B cell (primary cell): ENCODE results near the gene ONECUT1. TPM values are rescaled to one million over a fixed set of nuclear protein-coding genes. Genes with fewer than 3 reads are reported as not detected.
A peak's percentile ranks its signal among the peaks of the same experiment; 100 is the strongest.

Source experiments
- ATAC-seq: fragments of 200-7000 bp; cut with Tn5 transposase; one replicate; pipeline ENCODE4 v1.10.0; 2021; ENCODE audit warnings: low read depth, mild to moderate bottlenecking, moderate number of reproducible peaks, moderate library complexity
- CTCF ChIA-PET: fragments of 350-600 bp; sonication (Branson Sonifier 250); formaldehyde crosslinking; loops from one replicate; lab custom pipeline; 2021; ENCODE audit warnings: antibody characterized with exemption, inconsistent platforms; lab: Charles Lee
- POLR2A ChIA-PET: fragments of 350-600 bp; sonication (Branson Sonifier 250); formaldehyde crosslinking; loops from one replicate; lab custom pipeline; 2021; ENCODE audit warnings: antibody characterized with exemption; lab: Charles Lee
- DNase-seq: peaks from one replicate; pipeline ENCODE4 v3.0.0; 2013
- H2AFZ ChIP-seq: 2 replicates; pipeline ENCODE4 v1.6.1; 2012; ENCODE audit warnings: mild to moderate bottlenecking, low read depth, low read length; ENCODE audit not compliant: insufficient read depth, poor library complexity, severe bottlenecking
- H3K27ac ChIP-seq, 2 donors: 1 replicate in 1 of 2; 2 replicates in 1 of 2; pipeline ENCODE4 v1.5.1; 2012 to 2013; ENCODE audit warnings: low read length in 2 of 2, mild to moderate bottlenecking in 2 of 2, moderate library complexity in 1 of 2
- H3K27me3 ChIP-seq, 4 experiments: fragments of 200-600 bp in 1 of 4; sonication (generic) in 1 of 4; replicated peaks in 1 of 4; 1 replicate in 2 of 4; 2 replicates in 2 of 4; pipeline versions ENCODE4 v1.6.1 to v1.7.0; 2013 to 2016; ENCODE audit warnings: low read length in 3 of 4, mild to moderate bottlenecking in 2 of 4, mixed read lengths in 1 of 4, moderate library complexity in 1 of 4; ENCODE audit not compliant: insufficient read depth in 4 of 4, control insufficient read depth in 3 of 4; ENCODE audit errors: control extremely low read depth in 1 of 4
- H3K36me3 ChIP-seq, 2 experiments: replicated peaks in 1 of 2; 1 replicate in 1 of 2; 2 replicates in 1 of 2; pipeline versions ENCODE4 v1.6.1 to v1.7.1; 2013; ENCODE audit warnings: low read length in 1 of 2; ENCODE audit not compliant: insufficient read depth in 2 of 2, control insufficient read depth in 1 of 2; ENCODE audit errors: control extremely low read depth in 1 of 2, extremely low read depth in 1 of 2
- H3K4me1 ChIP-seq, 2 donors: fragments of 200-600 bp in 1 of 2; sonication (generic) in 1 of 2; 1 replicate in 1 of 2; 2 replicates in 1 of 2; pipeline versions ENCODE4 v1.5.1 to v1.6.1; 2013 to 2017; ENCODE audit warnings: low read length in 2 of 2; ENCODE audit not compliant: control insufficient read depth in 2 of 2, insufficient read depth in 2 of 2
- H3K4me2 ChIP-seq: replicated peaks from 2 replicates; pipeline ENCODE3; 2012; ENCODE audit warnings: mild to moderate bottlenecking, low read depth, low read length; ENCODE audit not compliant: poor library complexity, severe bottlenecking
- H3K4me3 ChIP-seq, 5 experiments: fragments of 200-600 bp in 1 of 5; sonication (generic) in 1 of 5; 1 replicate in 3 of 5; 2 replicates in 2 of 5; pipeline versions ENCODE4 v1.5.1 to v1.7.0; 2011 to 2016; ENCODE audit warnings: low read length in 4 of 5, mild to moderate bottlenecking in 4 of 5, low read depth in 2 of 5, control low read depth in 1 of 5, moderate library complexity in 1 of 5; ENCODE audit not compliant: insufficient read depth in 1 of 5; ENCODE audit errors: control extremely low read depth in 1 of 5, extremely low read depth in 1 of 5
- H3K79me2 ChIP-seq: fragments of 200-600 bp; sonication (generic); one replicate; pipeline ENCODE4 v1.6.0; 2016; ENCODE audit warnings: low read length; ENCODE audit not compliant: control insufficient read depth, insufficient read depth
- H3K9ac ChIP-seq: fragments of 200-600 bp; sonication (generic); 2 replicates; pipeline ENCODE4 v1.6.1; 2017; ENCODE audit warnings: mild to moderate bottlenecking, low read length, moderate library complexity
- H3K9me3 ChIP-seq, 3 donors: one replicate each; pipeline versions ENCODE4 v1.6.1 to v1.7.1; 2013; ENCODE audit warnings: low read length in 2 of 3; ENCODE audit not compliant: control insufficient read depth in 2 of 3, insufficient read depth in 1 of 3; ENCODE audit errors: control extremely low read depth in 1 of 3
- H4K20me1 ChIP-seq: 2 replicates; pipeline ENCODE4 v1.6.0; 2012; ENCODE audit warnings: mild to moderate bottlenecking, low read length; ENCODE audit not compliant: insufficient read depth, control insufficient read depth, poor library complexity, severe bottlenecking
- H3K27ac Mint-ChIP-seq: one replicate; pipeline ENCODE4 v1.8.0; 2021; ENCODE audit warnings: mixed read lengths
- H3K27me3 Mint-ChIP-seq: one replicate; pipeline ENCODE4 v1.8.0; 2021; ENCODE audit warnings: mixed read lengths
- H3K4me1 Mint-ChIP-seq: one replicate; pipeline ENCODE4 v1.8.0; 2021; ENCODE audit warnings: mixed read lengths
- H3K4me3 Mint-ChIP-seq: one replicate; pipeline ENCODE4 v1.8.0; 2021; ENCODE audit warnings: mixed read lengths
- H3K9me3 Mint-ChIP-seq: one replicate; pipeline ENCODE4 v1.8.0; 2022; ENCODE audit warnings: mixed read lengths; ENCODE audit not compliant: insufficient read depth
- EZH2 ChIP-seq: IDR thresholded peaks from 2 replicates; pipeline ENCODE4 v1.6.1; 2012; ENCODE audit warnings: borderline replicate concordance, low read depth, mild to moderate bottlenecking, moderate library complexity, low read length; ENCODE audit not compliant: insufficient read depth, poor library complexity, severe bottlenecking
- WGBS: methylation state at CpG from one replicate; pipeline ENCODE4 v1.1.5; 2013; ENCODE audit warnings: missing lambda C conversion rate; ENCODE audit not compliant: insufficient coverage; 5-methylcytosine and 5-hydroxymethylcytosine counted together
- intact Hi-C: fragments of 100-400 bp; cut with micrococcal nuclease; formaldehyde crosslinking; loops from one replicate; pipeline ENCODE4 v1.10.0; 2022
- polyA plus RNA-seq: library from polyadenylated mRNA; depleted of rRNA; stranded (reverse); fragments of >200 nt; gene quantifications from 2 replicates; pipeline ENCODE4 v1.2.3, GENCODE V29; 2012
- total RNA-seq, 2 donors: library from RNA; stranded (reverse); fragments of 120-200 nt in 1 of 2; gene quantifications; 1 replicate in 1 of 2; 2 replicates in 1 of 2; pipeline versions ENCODE4 v1.2.3 to v1.2.4, GENCODE V29; 2013 to 2022
- TF ChIP-seq, protein P1 (sequence below): fragments of 200-600 bp; IDR thresholded peaks from one replicate; pipeline ENCODE4 v1.8.0; 2022; ENCODE audit warnings: antibody characterized with exemption, mild to moderate bottlenecking

Gene ONECUT1
- total and polyA plus RNA-seq, 2 donors (not counting 1 experiment from before 2014, with no cell fraction given), result not detected

DNA sequence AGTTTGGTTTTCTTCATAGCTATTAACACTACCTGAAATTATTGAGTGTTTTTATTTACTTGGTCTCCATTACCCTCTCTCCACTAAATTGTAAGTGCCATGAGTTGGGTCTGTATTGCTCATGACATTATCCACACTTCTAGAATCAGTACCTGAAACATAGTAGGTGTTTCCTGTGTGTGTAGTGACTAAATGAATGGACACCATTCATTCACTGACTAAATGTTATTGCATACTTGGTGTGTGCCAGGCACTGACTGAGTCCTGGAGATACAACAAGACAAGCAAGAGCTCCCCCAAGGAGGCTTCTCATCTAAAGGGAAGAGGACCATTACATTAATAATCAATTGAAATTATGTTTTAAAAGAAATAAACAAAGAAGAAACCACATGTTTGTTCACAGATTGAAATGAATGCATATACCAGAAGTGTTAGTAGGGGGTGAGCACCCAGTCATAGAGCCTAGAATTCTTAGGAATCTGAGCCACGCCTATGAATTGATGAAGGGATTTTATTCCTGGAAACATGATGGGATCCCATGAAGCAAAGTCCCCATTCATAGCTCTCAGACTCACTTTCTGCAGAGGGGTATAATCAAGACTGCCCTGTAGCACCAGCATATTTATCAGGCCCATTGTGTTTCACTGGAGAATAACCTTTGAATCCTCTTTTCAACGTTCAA lies 79.3 kb downstream of the ONECUT1 start:
- Histone ChIP-seq H3K4me1 (peaks cover 23 to 35% of the 10 kb centered on the region in 2 donors), H3K9ac (peak overlapping the region; percentile 63), H3K9me3 (no peaks in the 10 kb centered on the region), H3K27me3 (no peaks in the 10 kb centered on the region), H3K4me3 (peak overlapping the region in 1 of 5 experiments; percentile 3), H3K4me2 (peak overlapping the region; percentile 67), H2AFZ (peak overlapping the region; percentile 73), H4K20me1 (no peaks in the 10 kb centered on the region), H3K79me2 (no peaks in the 10 kb centered on the region), H3K27ac (peak overlapping the region; percentile 83 to 87), H3K36me3 (no peaks in the 10 kb centered on the region)
- no CpG with 5 or more reads among the region's 2 CpGs for WGBS
- ATAC-seq, result no peak
- DNase-seq, result no peak
- H3K27ac Mint-ChIP-seq, result peak overlapping the region; percentile 93
- TF ChIP-seq, protein P1, sequence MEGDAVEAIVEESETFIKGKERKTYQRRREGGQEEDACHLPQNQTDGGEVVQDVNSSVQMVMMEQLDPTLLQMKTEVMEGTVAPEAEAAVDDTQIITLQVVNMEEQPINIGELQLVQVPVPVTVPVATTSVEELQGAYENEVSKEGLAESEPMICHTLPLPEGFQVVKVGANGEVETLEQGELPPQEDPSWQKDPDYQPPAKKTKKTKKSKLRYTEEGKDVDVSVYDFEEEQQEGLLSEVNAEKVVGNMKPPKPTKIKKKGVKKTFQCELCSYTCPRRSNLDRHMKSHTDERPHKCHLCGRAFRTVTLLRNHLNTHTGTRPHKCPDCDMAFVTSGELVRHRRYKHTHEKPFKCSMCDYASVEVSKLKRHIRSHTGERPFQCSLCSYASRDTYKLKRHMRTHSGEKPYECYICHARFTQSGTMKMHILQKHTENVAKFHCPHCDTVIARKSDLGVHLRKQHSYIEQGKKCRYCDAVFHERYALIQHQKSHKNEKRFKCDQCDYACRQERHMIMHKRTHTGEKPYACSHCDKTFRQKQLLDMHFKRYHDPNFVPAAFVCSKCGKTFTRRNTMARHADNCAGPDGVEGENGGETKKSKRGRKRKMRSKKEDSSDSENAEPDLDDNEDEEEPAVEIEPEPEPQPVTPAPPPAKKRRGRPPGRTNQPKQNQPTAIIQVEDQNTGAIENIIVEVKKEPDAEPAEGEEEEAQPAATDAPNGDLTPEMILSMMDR, result no peak
- TF ChIP-seq EZH2, result no peak
- no peaks in the 10 kb centered on the region for H3K27me3 Mint-ChIP-seq
- intact Hi-C loops, result no loop called here
- peak overlapping the region; percentile 94 for H3K4me3 Mint-ChIP-seq
- POLR2A ChIA-PET, result interaction anchor here (1.4 kb wide), 2 partner anchors 19 to 32 kb away, joined by 5 to 7 read pairs; partner anchors contain the start of gene ATOSA
- H3K9me3 Mint-ChIP-seq, result no peaks in the 10 kb centered on the region
- H3K4me1 Mint-ChIP-seq, result peaks cover 49% of the 10 kb centered on the region
- CTCF ChIA-PET, result interaction anchor here (1.1 to 2.8 kb wide), 6 partner anchors 17 to 37 kb away, joined by 3 to 23 read pairs (median 4); partner anchors contain the start of gene ATOSA
